GM21717 (cell line): ENCODE data around the gene ADGRB3.

Experiments used
- ATAC-seq: cut with Tn5 transposase; IDR thresholded peaks from one replicate; pipeline ENCODE4 v1.9.1; 2021; ENCODE audit warnings: mild to moderate bottlenecking, moderate library complexity; ENCODE audit not compliant: unreplicated experiment

The ADGRB3 gene

GRCh38 chr6:68697394-68697793 is 62.3 kb downstream of the ADGRB3 start:
- no peak for ATAC-seq

- ATAC-seq, result no peak
Measured at GRCh38 chr6:68701159-68701558, 66.1 kb downstream of the ADGRB3 start.

GRCh38 chr6:68704485-68704884 is 69.4 kb downstream of the ADGRB3 start:
- ATAC-seq, result no peak

GRCh38 chr6:68709091-68709490 is 74.0 kb downstream of the ADGRB3 start:
- ATAC-seq, result no peak

GRCh38 chr6:68709882-68710281 is 74.8 kb downstream of the ADGRB3 start:
- ATAC-seq, result no peak

GRCh38 chr6:68710496-68710895 is 75.4 kb downstream of the ADGRB3 start:
- no peak for ATAC-seq

- ATAC-seq, result no peak
Measured at GRCh38 chr6:68710916-68711315, 75.8 kb downstream of the ADGRB3 start.

GRCh38 chr6:68711386-68712000 is 76.4 kb downstream of the ADGRB3 start:
- no peak for ATAC-seq

- ATAC-seq, result no peak
Measured at GRCh38 chr6:68716620-68717019, 81.5 kb downstream of the ADGRB3 start.

GRCh38 chr6:68718385-68719073 is 83.4 kb downstream of the ADGRB3 start:
- ATAC-seq, result no peak

GRCh38 chr6:68719761-68720160 is 84.7 kb downstream of the ADGRB3 start:
- no peak for ATAC-seq

GRCh38 chr6:68722891-68723527 is 87.9 kb downstream of the ADGRB3 start:
- ATAC-seq, result no peak

GRCh38 chr6:68724060-68724459 is 89.0 kb downstream of the ADGRB3 start:
- no peak for ATAC-seq

- no peak for ATAC-seq
Measured at GRCh38 chr6:68726337-68726736, 91.3 kb downstream of the ADGRB3 start.

- no peak for ATAC-seq
Measured at GRCh38 chr6:68726992-68727391, 91.9 kb downstream of the ADGRB3 start.

GRCh38 chr6:68727699-68728098 is 92.6 kb downstream of the ADGRB3 start:
- no peak for ATAC-seq

- no peak for ATAC-seq
Measured at GRCh38 chr6:68728159-68728979, 93.3 kb downstream of the ADGRB3 start.

- no peak for ATAC-seq
Measured at GRCh38 chr6:68729377-68729903, 94.4 kb downstream of the ADGRB3 start.

- ATAC-seq, result no peak
Measured at GRCh38 chr6:68730291-68731054, 95.4 kb downstream of the ADGRB3 start.

GRCh38 chr6:68732423-68732822 is 97.3 kb downstream of the ADGRB3 start:
- ATAC-seq, result no peak
